Liver (tissue), 9 donors: Measurements from ENCODE around the gene PER1. TPM values are rescaled to one million over a fixed set of nuclear protein-coding genes. Genes with fewer than 3 reads are reported as not detected.

Source experiments
- DNase-seq: peaks from one replicate; pipeline ENCODE4 v3.0.0-alpha.2; 2017; ENCODE audit warnings: low spot score
- H3K27ac ChIP-seq, 2 donors: one replicate each; pipeline ENCODE4 v1.7.0; 2013; ENCODE audit warnings: inconsistent platforms in 2 of 2, low read length in 2 of 2, control low read depth in 1 of 2, low read depth in 1 of 2, mild to moderate bottlenecking in 1 of 2
- H3K27me3 ChIP-seq, 4 donors: one replicate each; pipeline versions ENCODE4 v1.6.1 to v1.7.0; 2013; ENCODE audit warnings: low read length in 3 of 4, inconsistent platforms in 1 of 4, mild to moderate bottlenecking in 1 of 4, moderate library complexity in 1 of 4; ENCODE audit not compliant: control insufficient read depth in 4 of 4, insufficient read depth in 4 of 4
- H3K36me3 ChIP-seq, 4 donors: one replicate each; pipeline versions ENCODE4 v1.6.1 to v1.7.0; 2013; ENCODE audit warnings: low read length in 3 of 4, mild to moderate bottlenecking in 3 of 4, low read depth in 1 of 4, moderate library complexity in 1 of 4; ENCODE audit not compliant: control insufficient read depth in 4 of 4, insufficient read depth in 3 of 4
- H3K4me1 ChIP-seq, 4 donors: one replicate each; pipeline versions ENCODE4 v1.6.1 to v1.7.0; 2013; ENCODE audit warnings: low read length in 3 of 4, mild to moderate bottlenecking in 3 of 4, moderate library complexity in 1 of 4; ENCODE audit not compliant: control insufficient read depth in 4 of 4, insufficient read depth in 4 of 4
- H3K4me3 ChIP-seq, 3 donors: one replicate each; pipeline versions ENCODE4 v1.6.1 to v1.7.0; 2013; ENCODE audit warnings: low read length in 3 of 3, control low read depth in 1 of 3, low read depth in 1 of 3, mild to moderate bottlenecking in 1 of 3
- H3K9ac ChIP-seq, 2 donors: one replicate each; pipeline ENCODE4 v1.7.0; 2013; ENCODE audit warnings: low read length in 2 of 2, mild to moderate bottlenecking in 2 of 2, moderate library complexity in 2 of 2, control low read depth in 1 of 2, low read depth in 1 of 2
- H3K9me3 ChIP-seq, 4 donors: one replicate each; pipeline versions ENCODE4 v1.6.1 to v1.7.0; 2013; ENCODE audit warnings: low read length in 3 of 4; ENCODE audit not compliant: control insufficient read depth in 4 of 4
- EGR1 ChIP-seq, 2 donors: IDR thresholded peaks; 2 replicates each; pipeline ENCODE4 v1.6.1; 2016 to 2018; ENCODE audit warnings: antibody characterized with exemption in 2 of 2, low read depth in 2 of 2
- FOXA1 ChIP-seq: IDR thresholded peaks from 2 replicates; pipeline ENCODE4 v1.6.1; 2016; ENCODE audit warnings: antibody characterized with exemption
- FOXA2 ChIP-seq: IDR thresholded peaks from 2 replicates; pipeline ENCODE4 v1.6.1; 2016; ENCODE audit warnings: antibody characterized with exemption
- GABPA ChIP-seq, 2 donors: IDR thresholded peaks in 1 of 2; conservative IDR thresholded peaks in 1 of 2; 2 replicates each; pipeline ENCODE4 v1.6.1; 2016; ENCODE audit warnings: antibody characterized with exemption in 2 of 2, mild to moderate bottlenecking in 1 of 2, moderate library complexity in 1 of 2
- HNF4A ChIP-seq, 2 donors: conservative IDR thresholded peaks; 2 replicates each; pipeline ENCODE4 v1.6.1; 2016; ENCODE audit warnings: antibody characterized with exemption in 2 of 2, mild to moderate bottlenecking in 2 of 2
- HNF4G ChIP-seq: IDR thresholded peaks from 2 replicates; pipeline ENCODE4 v1.6.1; 2016; ENCODE audit warnings: antibody characterized with exemption
- JUND ChIP-seq, 2 donors: IDR thresholded peaks; 2 replicates each; pipeline ENCODE4 v1.6.1; 2016; ENCODE audit warnings: antibody characterized with exemption in 2 of 2
- NR2F2 ChIP-seq: IDR thresholded peaks from 2 replicates; pipeline ENCODE4 v1.6.1; 2016; ENCODE audit warnings: antibody characterized with exemption
- RAD21 ChIP-seq, 2 donors: IDR thresholded peaks; 2 replicates each; pipeline ENCODE4 v1.6.1; 2016; ENCODE audit warnings: antibody characterized with exemption in 2 of 2, mild to moderate bottlenecking in 2 of 2
- RXRA ChIP-seq, 2 donors: IDR thresholded peaks; 2 replicates each; pipeline ENCODE4 v1.6.1; 2017 to 2018; ENCODE audit warnings: antibody characterized with exemption in 2 of 2, mild to moderate bottlenecking in 1 of 2
- SP1 ChIP-seq: IDR thresholded peaks from 2 replicates; pipeline ENCODE4 v1.6.1; 2018; ENCODE audit warnings: antibody characterized with exemption, mild to moderate bottlenecking
- TAF1 ChIP-seq: conservative IDR thresholded peaks from 2 replicates; pipeline ENCODE4 v1.6.1; 2016; ENCODE audit warnings: antibody characterized with exemption, mild to moderate bottlenecking
- YY1 ChIP-seq: IDR thresholded peaks from 2 replicates; pipeline ENCODE4 v1.6.1; 2016; ENCODE audit warnings: antibody characterized with exemption, mild to moderate bottlenecking
- WGBS: extraction: QIAGEN DNeasy Blood & Tissue Kit; methylation state at CpG from one replicate; pipeline ENCODE4 v1.1.7; 2013; 5-methylcytosine and 5-hydroxymethylcytosine counted together
- polyA plus RNA-seq, 2 donors: library from polyadenylated mRNA; stranded (reverse) in 1 of 2; unstranded in 1 of 2; fragments of 200-250 nt in 1 of 2; fragments of >200 nt in 1 of 2; fragmentation: Nextera tagmentation in 1 of 2; extraction: Ambion mirVana in 1 of 2; gene quantifications; one replicate each; pipeline versions ENCODE4 v1.2.1 to v1.2.3, GENCODE V29; 2013 to 2015
- total RNA-seq, 2 donors: library from RNA; depleted of rRNA; stranded (reverse); fragments of >200 nt; gene quantifications; one replicate each; pipeline ENCODE4 v1.2.3, GENCODE V29; 2014
- TF ChIP-seq, protein P1 (sequence below): IDR thresholded peaks from 2 replicates; pipeline ENCODE4 v1.6.1; 2016; ENCODE audit warnings: antibody characterized with exemption
- TF ChIP-seq, protein P2 (sequence below): IDR thresholded peaks from 2 replicates; pipeline ENCODE4 v1.6.1; 2016; ENCODE audit warnings: antibody characterized with exemption, mild to moderate bottlenecking
- TF ChIP-seq, protein P3 (sequence below): fragments of 150-350 bp; IDR thresholded peaks from 2 replicates; pipeline ENCODE4 v1.5.1; 2017; ENCODE audit warnings: improper control_type of control experiment, low read depth, low read length; ENCODE audit not compliant: missing input control
- TF ChIP-seq, protein P4 (sequence below): IDR thresholded peaks from 2 replicates; pipeline ENCODE4 v1.6.1; 2016; ENCODE audit warnings: antibody characterized with exemption
- TF ChIP-seq, protein P5 (sequence below): IDR thresholded peaks from 2 replicates; pipeline ENCODE4 v1.6.1; 2016; ENCODE audit warnings: antibody characterized with exemption
- donor health status: healthy.
- donor health status: healthy.
- donor health status: healthy.
- donor health status: healthy.
- donor health status: healthy.

The PER1 gene
- total and polyA plus RNA-seq, 4 donors: 10.1 to 71.6 (median 29.7) TPM

DNA sequence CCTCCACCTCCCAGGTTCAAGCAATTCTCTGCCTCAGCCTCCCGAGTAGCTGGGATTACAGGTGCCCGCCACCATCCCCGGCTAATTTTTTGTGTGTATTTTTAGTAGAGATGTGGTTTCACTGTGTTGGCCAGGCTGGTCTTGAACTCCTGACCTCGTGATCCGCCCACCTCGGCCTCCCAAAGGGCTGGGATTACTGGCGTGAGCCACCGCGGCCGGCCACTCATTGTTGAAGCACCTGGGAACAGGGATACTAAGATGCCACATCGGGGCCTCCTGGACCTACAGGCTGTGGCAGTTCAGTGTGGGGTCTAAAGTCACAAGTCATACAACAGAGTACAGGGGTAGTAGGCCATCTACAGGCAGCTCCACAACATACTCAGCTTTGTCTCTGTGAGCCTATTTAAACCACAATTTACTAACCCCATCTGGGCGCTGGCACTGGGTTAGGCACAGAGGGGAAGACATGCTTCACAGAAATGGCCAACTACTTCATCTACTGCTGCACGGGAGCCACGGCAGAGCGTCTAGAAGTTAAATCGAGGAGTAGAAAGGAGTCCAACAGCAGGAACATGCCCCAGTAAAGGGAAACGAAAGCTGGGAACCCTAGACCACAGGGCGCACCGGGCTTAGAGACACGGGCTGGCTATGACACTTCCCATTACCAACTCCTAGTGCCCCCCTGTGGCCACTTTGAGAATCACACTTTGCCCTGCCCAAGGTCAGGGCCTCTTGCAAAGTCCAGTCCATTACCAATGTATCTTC, 6.2 kb upstream of the PER1 start:
- Histone ChIP-seq H3K9ac (peak overlapping the region in 1 of 2 donors; percentile 29), H3K4me3 (no peak overlapping the region), H3K4me1 (peaks cover 6 to 56% (median 34%) of the 10 kb centered on the region in 4 donors), H3K9me3 (no peaks in the 10 kb centered on the region), H3K27me3 (no peaks in the 10 kb centered on the region), H3K27ac (peak overlapping the region; percentile 69 to 93), H3K36me3 (peaks cover 2 to 10% (median 6%) of the 10 kb centered on the region in 4 donors)
- TF ChIP-seq NR2F2: peak; percentile 93
- no peak for TF ChIP-seq GABPA (IDR thresholded peaks at IDR 0.05 in 1 of 2, conservative IDR thresholded peaks at IDR 0.05 in 1 of 2)
- TF ChIP-seq YY1: peak; percentile 61
- peak; percentile 35 for TF ChIP-seq TAF1
- peak; percentile 82 to 94 for TF ChIP-seq HNF4A (conservative IDR thresholded peaks at IDR 0.05)
- TF ChIP-seq, protein P1, sequence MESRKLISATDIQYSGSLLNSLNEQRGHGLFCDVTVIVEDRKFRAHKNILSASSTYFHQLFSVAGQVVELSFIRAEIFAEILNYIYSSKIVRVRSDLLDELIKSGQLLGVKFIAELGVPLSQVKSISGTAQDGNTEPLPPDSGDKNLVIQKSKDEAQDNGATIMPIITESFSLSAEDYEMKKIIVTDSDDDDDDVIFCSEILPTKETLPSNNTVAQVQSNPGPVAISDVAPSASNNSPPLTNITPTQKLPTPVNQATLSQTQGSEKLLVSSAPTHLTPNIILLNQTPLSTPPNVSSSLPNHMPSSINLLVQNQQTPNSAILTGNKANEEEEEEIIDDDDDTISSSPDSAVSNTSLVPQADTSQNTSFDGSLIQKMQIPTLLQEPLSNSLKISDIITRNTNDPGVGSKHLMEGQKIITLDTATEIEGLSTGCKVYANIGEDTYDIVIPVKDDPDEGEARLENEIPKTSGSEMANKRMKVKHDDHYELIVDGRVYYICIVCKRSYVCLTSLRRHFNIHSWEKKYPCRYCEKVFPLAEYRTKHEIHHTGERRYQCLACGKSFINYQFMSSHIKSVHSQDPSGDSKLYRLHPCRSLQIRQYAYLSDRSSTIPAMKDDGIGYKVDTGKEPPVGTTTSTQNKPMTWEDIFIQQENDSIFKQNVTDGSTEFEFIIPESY: no peak
- TF ChIP-seq EGR1 (IDR thresholded peaks at IDR 0.05; ENCODE audit: low read depth in 2 of 2): no peak
- peak; percentile 78 for TF ChIP-seq SP1
- TF ChIP-seq, protein P2, sequence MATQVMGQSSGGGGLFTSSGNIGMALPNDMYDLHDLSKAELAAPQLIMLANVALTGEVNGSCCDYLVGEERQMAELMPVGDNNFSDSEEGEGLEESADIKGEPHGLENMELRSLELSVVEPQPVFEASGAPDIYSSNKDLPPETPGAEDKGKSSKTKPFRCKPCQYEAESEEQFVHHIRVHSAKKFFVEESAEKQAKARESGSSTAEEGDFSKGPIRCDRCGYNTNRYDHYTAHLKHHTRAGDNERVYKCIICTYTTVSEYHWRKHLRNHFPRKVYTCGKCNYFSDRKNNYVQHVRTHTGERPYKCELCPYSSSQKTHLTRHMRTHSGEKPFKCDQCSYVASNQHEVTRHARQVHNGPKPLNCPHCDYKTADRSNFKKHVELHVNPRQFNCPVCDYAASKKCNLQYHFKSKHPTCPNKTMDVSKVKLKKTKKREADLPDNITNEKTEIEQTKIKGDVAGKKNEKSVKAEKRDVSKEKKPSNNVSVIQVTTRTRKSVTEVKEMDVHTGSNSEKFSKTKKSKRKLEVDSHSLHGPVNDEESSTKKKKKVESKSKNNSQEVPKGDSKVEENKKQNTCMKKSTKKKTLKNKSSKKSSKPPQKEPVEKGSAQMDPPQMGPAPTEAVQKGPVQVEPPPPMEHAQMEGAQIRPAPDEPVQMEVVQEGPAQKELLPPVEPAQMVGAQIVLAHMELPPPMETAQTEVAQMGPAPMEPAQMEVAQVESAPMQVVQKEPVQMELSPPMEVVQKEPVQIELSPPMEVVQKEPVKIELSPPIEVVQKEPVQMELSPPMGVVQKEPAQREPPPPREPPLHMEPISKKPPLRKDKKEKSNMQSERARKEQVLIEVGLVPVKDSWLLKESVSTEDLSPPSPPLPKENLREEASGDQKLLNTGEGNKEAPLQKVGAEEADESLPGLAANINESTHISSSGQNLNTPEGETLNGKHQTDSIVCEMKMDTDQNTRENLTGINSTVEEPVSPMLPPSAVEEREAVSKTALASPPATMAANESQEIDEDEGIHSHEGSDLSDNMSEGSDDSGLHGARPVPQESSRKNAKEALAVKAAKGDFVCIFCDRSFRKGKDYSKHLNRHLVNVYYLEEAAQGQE: no peak
- TF ChIP-seq, protein P3, sequence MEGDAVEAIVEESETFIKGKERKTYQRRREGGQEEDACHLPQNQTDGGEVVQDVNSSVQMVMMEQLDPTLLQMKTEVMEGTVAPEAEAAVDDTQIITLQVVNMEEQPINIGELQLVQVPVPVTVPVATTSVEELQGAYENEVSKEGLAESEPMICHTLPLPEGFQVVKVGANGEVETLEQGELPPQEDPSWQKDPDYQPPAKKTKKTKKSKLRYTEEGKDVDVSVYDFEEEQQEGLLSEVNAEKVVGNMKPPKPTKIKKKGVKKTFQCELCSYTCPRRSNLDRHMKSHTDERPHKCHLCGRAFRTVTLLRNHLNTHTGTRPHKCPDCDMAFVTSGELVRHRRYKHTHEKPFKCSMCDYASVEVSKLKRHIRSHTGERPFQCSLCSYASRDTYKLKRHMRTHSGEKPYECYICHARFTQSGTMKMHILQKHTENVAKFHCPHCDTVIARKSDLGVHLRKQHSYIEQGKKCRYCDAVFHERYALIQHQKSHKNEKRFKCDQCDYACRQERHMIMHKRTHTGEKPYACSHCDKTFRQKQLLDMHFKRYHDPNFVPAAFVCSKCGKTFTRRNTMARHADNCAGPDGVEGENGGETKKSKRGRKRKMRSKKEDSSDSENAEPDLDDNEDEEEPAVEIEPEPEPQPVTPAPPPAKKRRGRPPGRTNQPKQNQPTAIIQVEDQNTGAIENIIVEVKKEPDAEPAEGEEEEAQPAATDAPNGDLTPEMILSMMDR: peak; percentile 98
- TF ChIP-seq HNF4G: peak; percentile 76
- TF ChIP-seq, protein P4, sequence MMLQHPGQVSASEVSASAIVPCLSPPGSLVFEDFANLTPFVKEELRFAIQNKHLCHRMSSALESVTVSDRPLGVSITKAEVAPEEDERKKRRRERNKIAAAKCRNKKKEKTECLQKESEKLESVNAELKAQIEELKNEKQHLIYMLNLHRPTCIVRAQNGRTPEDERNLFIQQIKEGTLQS: no peak
- peak; percentile 77 to 87 for TF ChIP-seq RXRA (IDR thresholded peaks at IDR 0.05)
- TF ChIP-seq FOXA2: no peak
- peak; percentile 89 to 90 for TF ChIP-seq RAD21 (IDR thresholded peaks at IDR 0.05)
- TF ChIP-seq, protein P5, sequence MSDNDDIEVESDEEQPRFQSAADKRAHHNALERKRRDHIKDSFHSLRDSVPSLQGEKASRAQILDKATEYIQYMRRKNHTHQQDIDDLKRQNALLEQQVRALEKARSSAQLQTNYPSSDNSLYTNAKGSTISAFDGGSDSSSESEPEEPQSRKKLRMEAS: peak; percentile 32
- TF ChIP-seq FOXA1: no peak
- TF ChIP-seq JUND (IDR thresholded peaks at IDR 0.05): peak in 1 of 2 donors; percentile 23
- peak; percentile 95 for DNase-seq
- 33% methylated on average over 20 of the region's 20 CpGs for WGBS
